Endothelial cell of umbilical vein (primary cell): Measurements from ENCODE around the gene SLC14A1. TPM values are rescaled to one million over a fixed set of nuclear protein-coding genes. Genes with fewer than 3 reads are reported as not detected.

Experiments
- BruUV-seq: library from RNA; stranded (reverse); fragments of 400-500 nt; replicated peaks from 2 replicates; lab custom pipeline; 2021; lab: Mats Ljungman, UMichigan
- CTCF ChIA-PET: fragments of 300-600, 350-600 bp; sonication (Branson Sonifier 250); formaldehyde crosslinking; loops from one replicate; lab custom pipeline; 2021; ENCODE audit warnings: antibody characterized with exemption, inconsistent platforms; lab: Charles Lee
- POLR2A ChIA-PET: fragments of 300-600, 350-600 bp; sonication (Branson Sonifier 250); formaldehyde crosslinking; loops from one replicate; lab custom pipeline; 2021; ENCODE audit warnings: antibody characterized with exemption, inconsistent platforms; lab: Charles Lee
- DNase-seq: peaks from one replicate; pipeline ENCODE4 v3.0.0-alpha.2; 2011; ENCODE audit warnings: low read depth, low spot score
- FAIRE-seq: peaks from 2 replicates; lab custom pipeline; 2011; peaks lifted over from hg19 to GRCh38; lab: Jason Lieb, UNC
- H2AFZ ChIP-seq: 2 replicates; pipeline ENCODE4 v1.6.0; 2012; ENCODE audit warnings: low read depth, low read length, control low read depth, inconsistent platforms
- H3K27ac ChIP-seq: 2 replicates; pipeline ENCODE4 v1.5.1; 2011; ENCODE audit warnings: low read depth, mild to moderate bottlenecking, control low read depth, low read length, moderate library complexity; ENCODE audit not compliant: insufficient read depth
- H3K27me3 ChIP-seq, 2 experiments: 2 replicates each; pipeline versions ENCODE4 v1.6.0 to v1.6.1; 2011; ENCODE audit warnings: low read length in 2 of 2, mixed read lengths in 1 of 2; ENCODE audit not compliant: control insufficient read depth in 2 of 2, insufficient read depth in 2 of 2
- H3K36me3 ChIP-seq, 2 experiments: 2 replicates in 1 of 2; 3 replicates in 1 of 2; pipeline ENCODE4 v1.5.1; 2011; ENCODE audit warnings: low read length in 2 of 2, mild to moderate bottlenecking in 1 of 2, moderate library complexity in 1 of 2; ENCODE audit not compliant: control insufficient read depth in 2 of 2, insufficient read depth in 2 of 2; ENCODE audit errors: extremely low read depth in 1 of 2
- H3K4me1 ChIP-seq: 3 replicates; pipeline ENCODE4 v1.5.1; 2011; ENCODE audit warnings: mild to moderate bottlenecking, low read length; ENCODE audit not compliant: control insufficient read depth, insufficient read depth; ENCODE audit errors: extremely low read depth
- H3K4me2 ChIP-seq: 2 replicates; pipeline ENCODE4 v1.6.1; 2011; ENCODE audit warnings: low read length, control low read depth, mixed read lengths; ENCODE audit not compliant: insufficient read depth
- H3K4me3 ChIP-seq, 3 experiments: fragments of 200-600 bp in 1 of 3; sonication (generic), shearing (Covaris generic) in 1 of 3; replicated peaks in 1 of 3; 2 replicates each; pipeline ENCODE4 v1.5.1; 2011 to 2016; ENCODE audit warnings: control low read depth in 3 of 3, low read length in 3 of 3, mild to moderate bottlenecking in 2 of 3, inconsistent platforms in 1 of 3, low read depth in 1 of 3, moderate library complexity in 1 of 3; ENCODE audit not compliant: insufficient read depth in 1 of 3
- H3K79me2 ChIP-seq: 2 replicates; pipeline ENCODE4 v1.6.0; 2012; ENCODE audit warnings: low read length, inconsistent platforms; ENCODE audit not compliant: control insufficient read depth, insufficient read depth
- H3K9ac ChIP-seq: replicated peaks from 2 replicates; pipeline ENCODE3; 2011; ENCODE audit warnings: low read length, control low read depth; ENCODE audit not compliant: insufficient read depth; ENCODE audit errors: extremely low read depth
- H3K9me1 ChIP-seq: replicated peaks from 3 replicates; pipeline ENCODE4 v1.6.0; 2011; ENCODE audit warnings: mild to moderate bottlenecking, low read length; ENCODE audit not compliant: control insufficient read depth, insufficient read depth; ENCODE audit errors: extremely low read depth
- H3K9me3 ChIP-seq: replicated peaks from 2 replicates; pipeline ENCODE4 v1.5.1; 2012; ENCODE audit warnings: low read length, inconsistent platforms; ENCODE audit not compliant: control insufficient read depth, insufficient read depth
- H4K20me1 ChIP-seq: replicated peaks from 2 replicates; pipeline ENCODE3; 2011; ENCODE audit warnings: mild to moderate bottlenecking, low read length; ENCODE audit not compliant: control insufficient read depth, insufficient read depth; ENCODE audit errors: extremely low read depth
- CTCF ChIP-seq, 2 donors: IDR thresholded peaks; 1 replicate in 1 of 2; 2 replicates in 1 of 2; pipeline ENCODE4 v1.5.1; 2011; ENCODE audit warnings: low read length in 2 of 2, mild to moderate bottlenecking in 2 of 2, moderate library complexity in 2 of 2, control low read depth in 1 of 2, inconsistent platforms in 1 of 2, low read depth in 1 of 2; ENCODE audit not compliant: insufficient read depth in 1 of 2; ENCODE audit errors: extremely low read depth in 1 of 2
- EZH2 ChIP-seq: IDR thresholded peaks from 2 replicates; pipeline ENCODE4 v1.6.1; 2012; ENCODE audit warnings: borderline replicate concordance, low read depth, mild to moderate bottlenecking, moderate library complexity, low read length, inconsistent platforms; ENCODE audit not compliant: severe bottlenecking
- FOS ChIP-seq: IDR thresholded peaks from 2 replicates; pipeline ENCODE4 v1.6.1; 2011; ENCODE audit warnings: mild to moderate bottlenecking, low read length, moderate library complexity, borderline replicate concordance; ENCODE audit not compliant: insufficient read depth
- GATA2 ChIP-seq: IDR thresholded peaks from 2 replicates; pipeline ENCODE4 v1.7.0; 2011; ENCODE audit warnings: low read depth, mild to moderate bottlenecking, moderate library complexity, mixed read lengths, low read length; ENCODE audit not compliant: insufficient read length, insufficient read depth
- JUN ChIP-seq: IDR thresholded peaks from 2 replicates; pipeline ENCODE4 v1.6.1; 2011; ENCODE audit warnings: borderline replicate concordance, low read depth; ENCODE audit not compliant: insufficient read length, insufficient read depth
- MAX ChIP-seq: IDR thresholded peaks from 2 replicates; pipeline ENCODE4 v1.6.1; 2011; ENCODE audit not compliant: insufficient read depth, insufficient read length
- MYC ChIP-seq: IDR thresholded peaks from one replicate; pipeline ENCODE4 v1.6.1; 2011; ENCODE audit warnings: mild to moderate bottlenecking, low read depth, low read length
- POLR2A ChIP-seq: IDR thresholded peaks from 2 replicates; pipeline ENCODE4 v1.6.1; 2012; ENCODE audit warnings: low read depth, mild to moderate bottlenecking, control low read depth, low read length
- POLR2AphosphoS5 ChIP-seq: IDR thresholded peaks from 2 replicates; pipeline ENCODE4 v1.6.1; 2012; ENCODE audit warnings: low read depth, mild to moderate bottlenecking, control low read depth, low read length, moderate library complexity; ENCODE audit not compliant: insufficient read depth
- dilution Hi-C: fragments of 300-500 bp; cut with MboI; formaldehyde crosslinking; loops from one replicate; pipeline ENCODE4 v1.15.0; 2019; ENCODE audit warnings: low sequenced_read_pairs; ENCODE audit not compliant: extremely low pct_ligation_motif_present
- intact Hi-C: fragments of 100-400 bp; cut with micrococcal nuclease; formaldehyde crosslinking; loops from one replicate; pipeline ENCODE4 v1.10.0; 2022
- polyA plus RNA-seq, 4 experiments: library from polyadenylated mRNA; depleted of rRNA in 3 of 4; stranded (reverse) in 3 of 4; unstranded in 1 of 4; fragments of >200 nt; gene quantifications; 2 replicates each; pipeline versions ENCODE4 v1.2.1 to v1.2.3, GENCODE V29; 2011 to 2012; ENCODE audit warnings: missing spikeins in 1 of 4
- total RNA-seq: library from RNA; stranded (reverse); gene quantifications from 2 replicates; pipeline ENCODE4 v1.2.3, GENCODE V29; 2021

The SLC14A1 gene
- total and polyA plus RNA-seq, 2 donors (not counting 3 experiments of a cell fraction or from before 2014, with no cell fraction given) = not detected

- Histone ChIP-seq H3K9me1 (no peaks in the 10 kb centered on the region), H3K36me3 (no peaks in the 10 kb centered on the region), H4K20me1 (no peaks in the 10 kb centered on the region), H3K9me3 (no peaks in the 10 kb centered on the region), H3K79me2 (no peaks in the 10 kb centered on the region), H3K27me3 (peaks cover 21 to 40% of the 10 kb centered on the region in 2 experiments), H2AFZ (no peak overlapping the region), H3K4me2 (no peak overlapping the region), H3K27ac (no peak overlapping the region), H3K4me1 (no peaks in the 10 kb centered on the region), H3K9ac (no peak overlapping the region), H3K4me3 (no peak overlapping the region)
- TF ChIP-seq EZH2 = no peak
- TF ChIP-seq FOS = no peak
- TF ChIP-seq MYC = no peak
- no peak for TF ChIP-seq JUN
- TF ChIP-seq CTCF (IDR thresholded peaks at IDR 0.05; ENCODE audit: extremely low read depth in 1 of 2, insufficient read depth in 1 of 2, low read depth in 1 of 2, low read length in 2 of 2) = no peak
- no peak for TF ChIP-seq POLR2A
- TF ChIP-seq GATA2 = no peak
- TF ChIP-seq MAX = no peak
- no peak for TF ChIP-seq POLR2AphosphoS5
- ChIA-PET CTCF (interaction anchor here (1.0 to 2.0 kb wide), 4 partner anchors 9 to 100 kb away, joined by 4 to 14 read pairs (median 4); no protein-coding TSS in a partner anchor), POLR2A (no interaction called here)
- DNase-seq (no peak), FAIRE-seq (no peak)
- no TSS peak for BruUV-seq
- dilution Hi-C loops = no loop called here
- intact Hi-C loops = no loop called here
Observed at GRCh38 chr18:45739268-45739667, 15.3 kb downstream of the SLC14A1 start.
